Thoracic aorta (tissue), 2 donors: ENCODE results near the gene KIF16B. TPM values are rescaled to one million over a fixed set of nuclear protein-coding genes. Genes with fewer than 3 reads are reported as not detected.

Experiments
- ATAC-seq: fragments of 150-250 bp; one replicate; pipeline ENCODE4 v1.8.0; 2017; ENCODE audit warnings: low read depth; ENCODE audit not compliant: insufficient number of reproducible peaks, low FRiP score
- DNase-seq: peaks from one replicate; pipeline ENCODE4 v3.0.0-alpha.2; 2020; ENCODE audit warnings: low spot score
- H3K27ac ChIP-seq, 2 donors: fragments of 200-600 bp; sonication (generic); 1 replicate in 1 of 2; 2 replicates in 1 of 2; pipeline ENCODE4 v1.5.1; 2016; ENCODE audit warnings: mild to moderate bottlenecking in 2 of 2, moderate library complexity in 2 of 2
- H3K27me3 ChIP-seq: fragments of 200-600 bp; sonication (generic); replicated peaks from 2 replicates; pipeline ENCODE4 v1.6.0; 2016; ENCODE audit warnings: mild to moderate bottlenecking; ENCODE audit not compliant: insufficient read depth
- H3K36me3 ChIP-seq: fragments of 200-600 bp; sonication (generic); one replicate; pipeline ENCODE4 v1.5.1; 2016
- H3K4me1 ChIP-seq, 2 donors: fragments of 200-600 bp; sonication (generic); 1 replicate in 1 of 2; 2 replicates in 1 of 2; pipeline versions ENCODE4 v1.5.1 to v1.6.0; 2016; ENCODE audit warnings: low read depth in 2 of 2, mild to moderate bottlenecking in 1 of 2; ENCODE audit not compliant: control insufficient read depth in 1 of 2
- H3K4me3 ChIP-seq: fragments of 200-600 bp; sonication (generic); 2 replicates; pipeline ENCODE4 v1.5.1; 2016; ENCODE audit warnings: mild to moderate bottlenecking
- H3K9me3 ChIP-seq: fragments of 200-600 bp; sonication (generic); 2 replicates; pipeline ENCODE4 v1.5.1; 2016
- total RNA-seq, 2 donors: library from RNA; depleted of rRNA; stranded (reverse); fragments of >200 nt; gene quantifications; one replicate each; pipeline versions ENCODE4 v1.1.0 to v1.2.3, GENCODE V29; 2016
- TF ChIP-seq, protein P1 (sequence below): fragments of 200-600 bp; sonication (generic); IDR thresholded peaks from one replicate; pipeline ENCODE4 v1.5.1; 2019; ENCODE audit warnings: antibody characterized with exemption

The KIF16B gene
- total RNA-seq, 2 donors from 2014 or later: 16.5 to 21.3 TPM

DNA sequence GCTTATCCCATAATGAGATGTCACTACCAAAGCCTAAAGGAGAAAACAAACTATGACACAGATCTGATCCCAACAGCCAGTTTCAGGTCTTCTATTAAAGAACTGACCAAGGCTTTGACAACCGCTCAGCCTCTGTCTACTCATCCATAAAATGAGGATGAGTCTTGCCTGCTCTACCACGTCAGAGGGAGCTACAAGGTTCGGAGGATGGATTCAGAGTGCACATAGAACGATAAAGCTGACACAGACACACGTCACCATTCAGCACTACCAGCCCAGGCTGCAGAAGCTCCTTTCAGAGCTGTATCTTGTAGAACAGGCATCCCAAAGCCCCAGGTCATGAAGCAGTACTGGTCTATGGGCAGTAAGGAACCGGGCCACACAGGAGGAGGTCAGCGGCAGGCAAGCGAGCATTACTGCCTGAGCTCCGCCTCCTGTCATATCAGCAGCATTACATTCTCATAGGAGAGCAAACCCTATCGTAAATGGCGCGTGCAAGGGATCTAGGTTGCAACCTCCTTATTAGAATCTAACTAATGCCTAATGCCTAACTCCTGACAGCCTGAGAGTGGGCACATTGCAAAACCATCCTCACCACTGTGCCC lies 25.1 kb downstream of the KIF16B start:
- no peaks in the 10 kb centered on the region for H3K36me3 ChIP-seq
- no peaks in the 10 kb centered on the region for H3K4me1 ChIP-seq
- TF ChIP-seq, protein P1, sequence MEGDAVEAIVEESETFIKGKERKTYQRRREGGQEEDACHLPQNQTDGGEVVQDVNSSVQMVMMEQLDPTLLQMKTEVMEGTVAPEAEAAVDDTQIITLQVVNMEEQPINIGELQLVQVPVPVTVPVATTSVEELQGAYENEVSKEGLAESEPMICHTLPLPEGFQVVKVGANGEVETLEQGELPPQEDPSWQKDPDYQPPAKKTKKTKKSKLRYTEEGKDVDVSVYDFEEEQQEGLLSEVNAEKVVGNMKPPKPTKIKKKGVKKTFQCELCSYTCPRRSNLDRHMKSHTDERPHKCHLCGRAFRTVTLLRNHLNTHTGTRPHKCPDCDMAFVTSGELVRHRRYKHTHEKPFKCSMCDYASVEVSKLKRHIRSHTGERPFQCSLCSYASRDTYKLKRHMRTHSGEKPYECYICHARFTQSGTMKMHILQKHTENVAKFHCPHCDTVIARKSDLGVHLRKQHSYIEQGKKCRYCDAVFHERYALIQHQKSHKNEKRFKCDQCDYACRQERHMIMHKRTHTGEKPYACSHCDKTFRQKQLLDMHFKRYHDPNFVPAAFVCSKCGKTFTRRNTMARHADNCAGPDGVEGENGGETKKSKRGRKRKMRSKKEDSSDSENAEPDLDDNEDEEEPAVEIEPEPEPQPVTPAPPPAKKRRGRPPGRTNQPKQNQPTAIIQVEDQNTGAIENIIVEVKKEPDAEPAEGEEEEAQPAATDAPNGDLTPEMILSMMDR: no peak
- H3K4me3 ChIP-seq: no peak overlapping the region
- H3K27me3 ChIP-seq: no peaks in the 10 kb centered on the region
- H3K9me3 ChIP-seq: no peaks in the 10 kb centered on the region
- ATAC-seq (no peak), DNase-seq (no peak)
- H3K27ac ChIP-seq: no peak overlapping the region

DNA sequence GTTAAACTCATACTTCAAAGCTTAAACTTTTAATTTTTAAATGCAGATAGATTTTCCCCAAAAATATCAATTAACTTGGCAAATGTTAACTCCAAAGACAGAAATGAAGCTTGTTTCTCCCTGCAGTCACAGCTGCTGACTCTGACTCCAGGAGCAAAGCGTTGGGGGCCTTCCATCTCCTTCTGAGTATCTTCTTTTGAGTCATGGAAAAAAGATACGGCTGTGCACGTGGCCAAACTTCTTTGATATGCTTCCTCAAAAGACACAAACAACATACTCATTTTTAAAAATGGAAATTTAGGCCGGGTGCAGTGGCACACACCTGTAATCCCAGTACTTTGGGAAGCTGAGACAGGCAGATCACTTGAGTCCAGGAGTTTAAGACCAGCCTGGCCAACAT lies 28.3 kb downstream of the KIF16B start:
- H3K27me3 ChIP-seq: no peaks in the 10 kb centered on the region
- TF ChIP-seq, protein P1: no peak

DNA sequence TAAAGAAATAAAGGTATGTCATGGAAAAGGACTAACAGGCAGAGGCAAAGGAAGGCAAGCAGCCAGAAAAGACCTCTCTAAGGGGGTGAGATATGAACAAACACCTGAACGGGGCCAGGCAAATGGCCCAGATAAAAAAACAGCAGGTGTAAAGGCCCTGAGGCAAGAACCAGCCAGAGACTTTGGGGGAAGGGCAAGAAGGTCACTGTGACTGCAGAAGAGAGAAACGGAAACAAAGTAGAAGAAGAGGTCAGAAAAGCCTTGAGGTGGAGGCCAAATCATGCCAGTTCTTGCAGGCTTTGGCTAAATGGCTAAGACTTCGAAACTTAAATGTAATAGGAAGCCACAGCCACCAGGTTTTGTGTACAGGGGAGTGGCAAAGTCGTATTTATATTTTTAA lies 30.8 kb downstream of the KIF16B start:
- no peak for DNase-seq
- Histone ChIP-seq H3K9me3 (no peaks in the 10 kb centered on the region), H3K27me3 (no peaks in the 10 kb centered on the region), H3K4me3 (no peak overlapping the region), H3K27ac (no peak overlapping the region), H3K4me1 (peaks cover 0 to 22% of the 10 kb centered on the region in 2 donors), H3K36me3 (no peaks in the 10 kb centered on the region)
- ATAC-seq: no peak
- TF ChIP-seq, protein P1: no peak

More for the DNA sequence above, 28.3 kb downstream of the KIF16B start:
- ATAC-seq (no peak), DNase-seq (no peak)
- Histone ChIP-seq H3K27ac (no peak overlapping the region), H3K4me1 (peaks cover 0 to 22% of the 10 kb centered on the region in 2 donors), H3K4me3 (no peak overlapping the region), H3K36me3 (no peaks in the 10 kb centered on the region), H3K9me3 (no peaks in the 10 kb centered on the region)

DNA sequence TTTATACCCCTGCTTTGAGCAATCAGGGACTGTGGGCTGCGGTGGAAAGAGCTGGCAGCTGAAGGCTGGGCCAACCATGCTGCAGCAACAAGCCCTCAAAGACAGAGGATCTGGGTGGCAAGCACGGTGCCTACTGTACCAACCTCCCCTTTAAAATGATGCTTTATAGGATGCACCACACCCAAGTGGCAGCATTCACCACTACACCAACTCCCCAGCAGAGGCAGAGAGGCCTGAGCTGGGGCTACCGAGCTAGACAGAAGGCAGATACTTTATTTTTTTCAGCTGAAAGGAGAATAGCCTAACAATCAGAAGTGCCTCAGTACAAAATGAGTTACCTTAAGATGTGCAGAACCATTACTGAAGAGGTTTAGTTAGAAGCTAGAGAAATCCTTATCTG lies 31.4 kb downstream of the KIF16B start:
- DNase-seq (no peak), ATAC-seq (no peak)
- Histone ChIP-seq H3K27me3 (no peaks in the 10 kb centered on the region), H3K4me3 (no peak overlapping the region), H3K4me1 (peaks cover 0 to 22% of the 10 kb centered on the region in 2 donors), H3K9me3 (no peaks in the 10 kb centered on the region), H3K27ac (no peak overlapping the region), H3K36me3 (no peaks in the 10 kb centered on the region)
- TF ChIP-seq, protein P1: no peak

DNA sequence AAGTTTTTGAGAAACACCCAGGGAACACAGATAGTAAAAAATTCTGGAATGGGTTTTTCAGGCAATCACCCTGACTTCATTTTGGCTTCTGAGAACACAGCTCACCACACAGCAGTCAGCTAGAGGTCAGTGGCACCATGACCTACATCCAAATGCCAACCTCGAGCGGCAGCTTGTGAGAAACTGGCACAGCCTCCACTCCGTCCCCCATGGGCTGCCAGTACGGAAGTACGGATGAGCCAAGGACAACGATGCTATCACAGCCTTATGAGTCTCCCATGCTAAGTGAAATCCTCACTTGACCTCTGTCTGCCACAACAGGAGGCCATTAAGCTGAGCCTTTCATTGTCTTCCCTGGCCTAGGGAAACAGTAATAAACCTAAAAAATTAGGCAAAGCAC lies 32.0 kb downstream of the KIF16B start:
- peaks cover 0 to 22% of the 10 kb centered on the region in 2 donors for H3K4me1 ChIP-seq
- ATAC-seq (no peak), DNase-seq (no peak)
- no peak overlapping the region for H3K4me3 ChIP-seq
- no peaks in the 10 kb centered on the region for H3K36me3 ChIP-seq
- TF ChIP-seq, protein P1: no peak
- no peaks in the 10 kb centered on the region for H3K27me3 ChIP-seq
- H3K9me3 ChIP-seq: no peaks in the 10 kb centered on the region
- H3K27ac ChIP-seq: no peak overlapping the region
